GM12878 (cell line): ENCODE measurements around the gene PLAC1. TPM values are rescaled to one million over a fixed set of nuclear protein-coding genes. Genes with fewer than 3 reads are reported as not detected.

Experiments used
- CEBPB ChIP-seq, 2 experiments: fragments of 150-350 bp in 1 of 2; IDR thresholded peaks; 2 replicates each; pipeline ENCODE4 v1.6.1; 2012 to 2014; ENCODE audit warnings: low read depth in 2 of 2, low read length in 2 of 2, borderline replicate concordance in 1 of 2, inconsistent platforms in 1 of 2
- CEBPZ ChIP-seq: fragments of 150-350 bp; IDR thresholded peaks from 2 replicates; pipeline ENCODE4 v1.6.1; 2016; ENCODE audit warnings: low read depth, low read length
- EZH2 ChIP-seq: IDR thresholded peaks from 2 replicates; pipeline ENCODE4 v1.6.1; 2012; ENCODE audit warnings: low read depth, mild to moderate bottlenecking, control low read depth, inconsistent platforms, low read length, borderline replicate concordance; ENCODE audit not compliant: control insufficient read depth
- HDGF ChIP-seq: fragments of 450-650 bp; IDR thresholded peaks from 2 replicates; pipeline ENCODE4 v1.6.1; 2016; ENCODE audit warnings: antibody characterized with exemption
- JUND ChIP-seq: IDR thresholded peaks from 2 replicates; pipeline ENCODE4 v1.6.1; 2012; ENCODE audit warnings: low read depth, mild to moderate bottlenecking, low read length, improper control_type of control experiment, moderate library complexity
- MEF2A ChIP-seq: IDR thresholded peaks from 2 replicates; pipeline ENCODE4 v1.6.1; 2011; ENCODE audit warnings: low read depth, mild to moderate bottlenecking, low read length, moderate library complexity; ENCODE audit not compliant: insufficient read depth
- NR2C1 ChIP-seq: fragments of 450-650 bp; IDR thresholded peaks from 2 replicates; pipeline ENCODE4 v1.6.1; 2017; ENCODE audit warnings: antibody characterized with exemption, mild to moderate bottlenecking, moderate library complexity
- PML ChIP-seq: IDR thresholded peaks from 2 replicates; pipeline ENCODE4 v1.6.1; 2012; ENCODE audit warnings: low read length, inconsistent platforms
- RB1 ChIP-seq: fragments of 450-650 bp; formaldehyde crosslinking; IDR thresholded peaks from 2 replicates; pipeline ENCODE4 v1.6.1; 2017; ENCODE audit warnings: mild to moderate bottlenecking, borderline replicate concordance
- SUPT20H ChIP-seq: IDR thresholded peaks from 2 replicates; pipeline ENCODE4 v1.6.1; 2011; ENCODE audit warnings: low read depth, mild to moderate bottlenecking, low read length, moderate library complexity, borderline replicate concordance; ENCODE audit not compliant: control insufficient read depth
- polyA plus RNA-seq, 11 experiments: library from polyadenylated mRNA; depleted of rRNA in 4 of 11; unstranded in 6 of 11; stranded (reverse) in 5 of 11; fragments of >200 nt; fragmentation: Nextera tagmentation in 4 of 11; fragmentation: Illumina TruSeq in 1 of 11; extraction: Ambion mirVana in 4 of 11; extraction: Trizol in 1 of 11; gene quantifications; 1 replicate in 1 of 11; 2 replicates in 10 of 11; pipeline versions ENCODE4 v1.2.1 to v1.2.3, GENCODE V29; 2011 to 2016; ENCODE audit warnings: inconsistent platforms in 2 of 11, missing spikeins in 2 of 11, low read depth in 1 of 11
- total RNA-seq, 4 experiments: library from RNA; depleted of rRNA in 3 of 4; stranded (reverse); fragments of >200 nt in 3 of 4; fragmentation: Illumina TruSeq in 1 of 4; extraction: Trizol in 1 of 4; gene quantifications; 2 replicates each; pipeline versions ENCODE4 v1.2.1 to v1.2.3, GENCODE V29; 2013 to 2021

The PLAC1 gene
- total and polyA plus RNA-seq, 10 of the 15 experiments (the other 5 are each of a cell fraction or from before 2014, with no cell fraction given), result 0.05 to 0.42 (median 0.17) TPM; not detected in 5

GRCh38 chrX:134524181-134524580 lies 134.1 kb downstream of the PLAC1 start (continued):
- TF ChIP-seq MEF2A (no peak), HDGF (no peak), NR2C1 (no peak), RB1 (no peak), EZH2 (no peak), SUPT20H (no peak), PML (no peak), JUND (no peak), CEBPZ (no peak), CEBPB (IDR thresholded peaks at IDR 0.05; ENCODE audit: borderline replicate concordance in 1 of 2, low read depth in 2 of 2, low read length in 2 of 2) (no peak)
